GM21423 (cell line): ENCODE results near the gene EXOC5.

ENCODE experiments used
- ATAC-seq: cut with Tn5 transposase; IDR thresholded peaks from one replicate; pipeline ENCODE4 v1.9.1; 2021; ENCODE audit warnings: mild to moderate bottlenecking, moderate library complexity; ENCODE audit not compliant: unreplicated experiment

Gene EXOC5

GRCh38 chr14:57168138-57168679 is 100.5 kb downstream of the EXOC5 start:
- no peak for ATAC-seq

- ATAC-seq = no peak
Observed at GRCh38 chr14:57161583-57162234, 107.0 kb downstream of the EXOC5 start.

- no peak for ATAC-seq
Observed at GRCh38 chr14:57160333-57160732, 108.4 kb downstream of the EXOC5 start.

- ATAC-seq = no peak
Observed at GRCh38 chr14:57153286-57153685, 115.4 kb downstream of the EXOC5 start.
